Activated CD4-positive, alpha-beta memory T cell treated with anti-CD3 and anti-CD28 coated beads for 36 hours (primary cell): ENCODE results near the gene PCDHGB7. TPM values are rescaled to one million over a fixed set of nuclear protein-coding genes. Genes with fewer than 3 reads are reported as not detected.

ENCODE experiments used
- CTCF ChIA-PET: fragments of 350-600 bp; sonication (Branson Sonifier 250); formaldehyde crosslinking; loops from one replicate; lab custom pipeline; 2021; ENCODE audit warnings: antibody characterized with exemption, inconsistent platforms; lab: Charles Lee
- POLR2A ChIA-PET: fragments of 350-600 bp; sonication (Branson Sonifier 250); formaldehyde crosslinking; loops from one replicate; lab custom pipeline; 2021; ENCODE audit warnings: antibody characterized with exemption; lab: Charles Lee
- DNase-seq: peaks from one replicate; pipeline ENCODE4 v3.0.0-alpha.2; 2020
- H3K27ac Mint-ChIP-seq: one replicate; pipeline ENCODE4 v1.8.0; 2021; ENCODE audit warnings: mixed read lengths
- H3K27me3 Mint-ChIP-seq: one replicate; pipeline ENCODE4 v1.8.0; 2021; ENCODE audit warnings: mixed read lengths
- H3K36me3 Mint-ChIP-seq: one replicate; pipeline ENCODE4 v1.8.0; 2021; ENCODE audit warnings: mixed read lengths
- H3K4me1 Mint-ChIP-seq: one replicate; pipeline ENCODE4 v1.8.0; 2021; ENCODE audit warnings: low read depth, mixed read lengths
- H3K4me3 Mint-ChIP-seq: one replicate; pipeline ENCODE4 v1.8.0; 2021; ENCODE audit warnings: mild to moderate bottlenecking, mixed read lengths
- H3K9me3 Mint-ChIP-seq: one replicate; pipeline ENCODE4 v1.8.0; 2021; ENCODE audit warnings: mixed read lengths
- intact Hi-C: fragments of 100-400 bp; cut with micrococcal nuclease; formaldehyde crosslinking; loops from one replicate; pipeline ENCODE4 v1.15.1; 2023
- total RNA-seq, 2 experiments: library from RNA; stranded (reverse); gene quantifications; one replicate each; pipeline ENCODE4 v1.2.3, GENCODE V29; 2021

The PCDHGB7 gene
- total RNA-seq, 2 experiments from 2014 or later = 0.07 TPM; not detected in 1

- Mint-ChIP-seq H3K27ac (no peak overlapping the region), H3K4me1 (no peaks in the 10 kb centered on the region), H3K4me3 (no peak overlapping the region), H3K9me3 (peaks cover 7% of the 10 kb centered on the region), H3K27me3 (peaks cover 21% of the 10 kb centered on the region), H3K36me3 (peaks cover 2% of the 10 kb centered on the region)
- intact Hi-C loops = no loop called here
- ChIA-PET POLR2A (no interaction called here), CTCF (no interaction called here)
- DNase-seq = no peak
Measured at GRCh38 chr5:141437221-141437620, 19.7 kb downstream of the PCDHGB7 start.

DNA sequence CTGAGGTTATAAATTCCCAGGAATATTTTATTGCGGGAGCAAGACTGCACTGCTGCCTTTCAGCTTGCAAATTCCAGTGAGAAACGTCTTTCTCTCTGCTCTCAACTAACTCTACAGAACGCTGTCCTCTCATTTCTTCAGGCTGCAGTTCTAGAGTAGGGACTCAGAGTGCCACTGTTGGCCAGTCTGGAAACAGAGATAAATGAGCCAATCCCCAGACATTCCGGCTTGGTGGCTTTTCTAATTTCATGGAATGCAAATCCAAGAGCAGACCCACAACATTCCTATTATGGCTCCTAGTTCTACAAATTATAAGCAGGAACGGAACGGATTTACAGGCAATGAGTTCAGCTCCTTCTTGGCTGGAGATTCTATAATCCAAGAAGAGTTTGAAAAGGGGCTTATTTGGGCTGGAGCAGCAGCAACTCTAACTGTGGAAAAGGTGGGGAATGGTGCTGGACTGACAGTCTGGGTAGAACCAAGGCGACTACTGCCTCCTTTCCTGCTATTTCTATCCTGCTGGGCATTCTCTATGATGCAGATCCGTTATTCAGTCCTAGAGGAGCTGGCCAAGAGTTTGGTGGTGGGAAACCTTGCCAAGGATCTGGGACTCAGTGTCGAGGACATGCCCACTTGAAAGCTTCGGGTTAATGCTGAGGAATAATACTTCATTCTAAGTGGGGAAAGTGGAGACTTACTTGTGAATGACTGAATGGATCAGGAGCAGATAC is 22.1 kb downstream of the PCDHGB7 start:
- Mint-ChIP-seq H3K36me3 (no peaks in the 10 kb centered on the region), H3K4me1 (no peaks in the 10 kb centered on the region), H3K4me3 (no peak overlapping the region), H3K27me3 (peaks cover 10% of the 10 kb centered on the region), H3K27ac (no peak overlapping the region), H3K9me3 (no peaks in the 10 kb centered on the region)
- no peak for DNase-seq
- intact Hi-C loops = no loop called here
- CTCF ChIA-PET = interaction anchor here (0.6 to 1.1 kb wide), 2 partner anchors 73 to 85 kb away, joined by 3 to 4 read pairs; no protein-coding TSS in a partner anchor
- POLR2A ChIA-PET = no interaction called here

- Mint-ChIP-seq H3K9me3 (no peaks in the 10 kb centered on the region), H3K36me3 (no peaks in the 10 kb centered on the region), H3K27me3 (peaks cover 10% of the 10 kb centered on the region), H3K4me1 (no peaks in the 10 kb centered on the region), H3K4me3 (no peak overlapping the region), H3K27ac (no peak overlapping the region)
- DNase-seq = no peak
- ChIA-PET POLR2A (no interaction called here), CTCF (no interaction called here)
- intact Hi-C loops = no loop called here
Measured at GRCh38 chr5:141440341-141440740, 22.9 kb downstream of the PCDHGB7 start.

- DNase-seq = no peak
- Mint-ChIP-seq H3K27ac (no peak overlapping the region), H3K9me3 (no peaks in the 10 kb centered on the region), H3K27me3 (peaks cover 13% of the 10 kb centered on the region), H3K4me1 (no peaks in the 10 kb centered on the region), H3K36me3 (no peaks in the 10 kb centered on the region), H3K4me3 (no peak overlapping the region)
- ChIA-PET POLR2A (no interaction called here), CTCF (interaction anchor here (0.6 kb wide), 1 partner anchor 83 kb away, joined by 3 read pairs; no protein-coding TSS in a partner anchor)
- intact Hi-C loops = no loop called here
Measured at GRCh38 chr5:141441571-141442170, 24.2 kb downstream of the PCDHGB7 start.

DNA sequence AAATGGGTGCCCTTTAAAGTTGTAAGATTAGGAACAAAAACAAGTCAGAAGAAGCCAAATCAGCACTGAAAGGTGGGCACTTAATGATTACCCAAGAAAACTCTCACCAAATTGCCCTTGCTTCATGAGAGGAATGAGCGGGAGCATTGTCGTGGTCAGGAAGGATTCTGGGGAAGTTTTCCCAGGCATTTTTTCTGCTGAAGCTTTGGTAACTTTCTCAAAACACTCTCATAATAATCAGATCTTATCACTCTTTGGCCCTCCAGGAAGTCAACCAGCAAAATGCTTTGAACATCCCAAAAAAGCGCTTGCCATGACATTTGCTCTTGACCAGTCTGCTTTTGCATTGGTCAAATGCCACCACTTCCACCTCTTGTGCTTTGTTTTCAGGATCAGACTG is 47.9 kb downstream of the PCDHGB7 start:
- Mint-ChIP-seq H3K4me3 (no peak overlapping the region), H3K36me3 (no peaks in the 10 kb centered on the region), H3K4me1 (no peaks in the 10 kb centered on the region), H3K27ac (no peak overlapping the region), H3K9me3 (no peaks in the 10 kb centered on the region), H3K27me3 (peaks cover 15% of the 10 kb centered on the region)
- DNase-seq = no peak
- intact Hi-C loops = no loop called here
- ChIA-PET POLR2A (no interaction called here), CTCF (no interaction called here)

Other genes with a start within 250 kb of the PCDHGB7 start
- gene PCDHB7, start 245.0 kb upstream of the PCDHGB7 start, total RNA-seq = not detected
- not detected for gene PCDHB8, start 239.9 kb upstream of the PCDHGB7 start, total RNA-seq
- not detected for gene PCDHB16, start 235.3 kb upstream of the PCDHGB7 start, total RNA-seq
- gene PCDHB9, start 230.5 kb upstream of the PCDHGB7 start, total RNA-seq = not detected
- gene PCDHB10, start 225.3 kb upstream of the PCDHGB7 start, total RNA-seq = not detected
- gene PCDHB11, start 218.1 kb upstream of the PCDHGB7 start, total RNA-seq = not detected
- not detected for gene PCDHB12, start 209.0 kb upstream of the PCDHGB7 start, total RNA-seq
- not detected for gene PCDHB13, start 203.8 kb upstream of the PCDHGB7 start, total RNA-seq
- not detected for gene PCDHB14, start 194.3 kb upstream of the PCDHGB7 start, total RNA-seq
- gene PCDHB15, start 172.3 kb upstream of the PCDHGB7 start, total RNA-seq = not detected
- gene SLC25A2, start 113.6 kb upstream of the PCDHGB7 start, total RNA-seq = under 1 TPM; 0.19 to 0.31 TPM
- 10 to 100 TPM; 54.6 to 55.5 TPM for gene TAF7, start 96.9 kb upstream of the PCDHGB7 start, total RNA-seq
- not detected for gene PCDHGA1, start 87.2 kb upstream of the PCDHGB7 start, total RNA-seq
- gene PCDHGA2, start 78.9 kb upstream of the PCDHGB7 start, total RNA-seq = not detected
- gene PCDHGA3, start 73.8 kb upstream of the PCDHGB7 start, total RNA-seq = not detected
- not detected for gene PCDHGB1, start 67.6 kb upstream of the PCDHGB7 start, total RNA-seq
- under 1 TPM; 0.07 to 0.12 TPM for gene PCDHGA4, start 62.7 kb upstream of the PCDHGB7 start, total RNA-seq
- under 1 TPM; 0.10 to 0.19 TPM for gene PCDHGB2, start 57.7 kb upstream of the PCDHGB7 start, total RNA-seq
- gene PCDHGA5, start 53.5 kb upstream of the PCDHGB7 start, total RNA-seq = not detected
- under 1 TPM in 1 of 2 experiments, not detected in 1; 0.10 TPM for gene PCDHGB3, start 47.4 kb upstream of the PCDHGB7 start, total RNA-seq
- under 1 TPM; 0.05 to 0.10 TPM for gene PCDHGA6, start 43.8 kb upstream of the PCDHGB7 start, total RNA-seq
- under 1 TPM in 1 of 2 experiments, not detected in 1; 0.07 TPM for gene PCDHGA7, start 34.9 kb upstream of the PCDHGB7 start, total RNA-seq
- under 1 TPM in 1 of 2 experiments, not detected in 1; 0.07 TPM for gene PCDHGB4, start 30.0 kb upstream of the PCDHGB7 start, total RNA-seq
- not detected for gene PCDHGA8, start 25.0 kb upstream of the PCDHGB7 start, total RNA-seq
- gene PCDHGB5, start 19.7 kb upstream of the PCDHGB7 start, total RNA-seq = under 1 TPM; 0.12 to 0.15 TPM
- gene PCDHGA9, start 14.9 kb upstream of the PCDHGB7 start, total RNA-seq = under 1 TPM in 1 of 2 experiments, not detected in 1; 0.10 TPM
- gene PCDHGB6, start 9.7 kb upstream of the PCDHGB7 start, total RNA-seq = under 1 TPM in 1 of 2 experiments, not detected in 1; 0.07 TPM
- gene PCDHGA10, start 4.7 kb upstream of the PCDHGB7 start, total RNA-seq = under 1 TPM; 0.07 to 0.10 TPM
- gene PCDHGA11, start 3.4 kb downstream of the PCDHGB7 start, total RNA-seq = under 1 TPM in 1 of 2 experiments, not detected in 1; 0.05 TPM
- gene PCDHGA12, start 12.8 kb downstream of the PCDHGB7 start, total RNA-seq = under 1 TPM in 1 of 2 experiments, not detected in 1; 0.07 TPM
- gene PCDHGC3, start 58.3 kb downstream of the PCDHGB7 start, total RNA-seq = not detected
- gene PCDHGC4, start 67.4 kb downstream of the PCDHGB7 start, total RNA-seq = not detected
- gene PCDHGC5, start 71.4 kb downstream of the PCDHGB7 start, total RNA-seq = not detected
- 100 to 1,000 TPM; 225 to 227 TPM for gene DIAPH1, start 201.3 kb downstream of the PCDHGB7 start, total RNA-seq
- 10 to 100 TPM; 65.2 to 71.5 TPM for gene HDAC3, start 219.2 kb downstream of the PCDHGB7 start, total RNA-seq
- gene RELL2, start 219.3 kb downstream of the PCDHGB7 start, total RNA-seq = 10 to 100 TPM; 17.8 to 17.9 TPM
- 10 to 100 TPM; 40.1 to 46.0 TPM for gene FCHSD1, start 233.7 kb downstream of the PCDHGB7 start, total RNA-seq